ENCODE results near the gene FAHD1.
"Not testable (repeated sequence)": the region's sequence is repeated elsewhere in the genome, so short reads cannot be mapped to it uniquely, and the experiment has no call there.

The FAHD1 gene

GRCh38 chr16:1857433-1858097 is 30.6 kb downstream of the FAHD1 start:
- no peak for DNase-seq

GRCh38 chr16:1858189-1858865 is 31.3 kb downstream of the FAHD1 start:
- no peak for DNase-seq

- no peak for DNase-seq
Measured at GRCh38 chr16:1859650-1860049, 32.6 kb downstream of the FAHD1 start.

- DNase-seq: no peak
Measured at GRCh38 chr16:1861730-1862129, 34.7 kb downstream of the FAHD1 start.

GRCh38 chr16:1862394-1862793 is 35.4 kb downstream of the FAHD1 start:
- no peak for DNase-seq

GRCh38 chr16:1863681-1864460 is 36.9 kb downstream of the FAHD1 start:
- DNase-seq: no peak

- no peak for DNase-seq
Measured at GRCh38 chr16:1865902-1866690, 39.1 kb downstream of the FAHD1 start.

- no peak for DNase-seq
Measured at GRCh38 chr16:1870365-1871082, 43.5 kb downstream of the FAHD1 start.

- DNase-seq: no peak
Measured at GRCh38 chr16:1871974-1872635, 45.1 kb downstream of the FAHD1 start, which contains the start of gene MEIOB. TSS of gene MEIOB (minus strand) at chr16:1872164. CDS start at chr16:1868175, 3,989 bp downstream.

- DNase-seq: no peak
Measured at GRCh38 chr16:1874854-1875253, 47.8 kb downstream of the FAHD1 start.

- DNase-seq: not testable (repeated sequence)
Measured at GRCh38 chr16:1876066-1876465, 49.1 kb downstream of the FAHD1 start.

- DNase-seq: no peak
Measured at GRCh38 chr16:1876468-1876867, 49.5 kb downstream of the FAHD1 start.

GRCh38 chr16:1877089-1877488 is 50.1 kb downstream of the FAHD1 start:
- DNase-seq: no peak

- no peak for DNase-seq
Measured at GRCh38 chr16:1877804-1878203, 50.8 kb downstream of the FAHD1 start.

GRCh38 chr16:1878256-1878655 is 51.2 kb downstream of the FAHD1 start:
- no peak for DNase-seq
